Fibroblast of the conjunctiva (primary cell): Measurements from ENCODE around the gene HLF.

Experiments used
- DNase-seq: peaks from one replicate; pipeline ENCODE4 v3.0.0-alpha.2; 2010; ENCODE audit warnings: low read depth

HLF gene

GRCh38 chr17:55308613-55309391 is 44.0 kb downstream of the HLF start:
- DNase-seq: no peak

- no peak for DNase-seq
These were observed 47.1 kb downstream of the HLF start for GRCh38 chr17:55311767-55312375.

- no peak for DNase-seq
These were observed 48.1 kb downstream of the HLF start for GRCh38 chr17:55312852-55313251.

GRCh38 chr17:55314061-55314783 is 49.5 kb downstream of the HLF start:
- no peak for DNase-seq

- DNase-seq: no peak
These were observed 50.2 kb downstream of the HLF start for GRCh38 chr17:55314784-55315491.

GRCh38 chr17:55316499-55316898 is 51.7 kb downstream of the HLF start:
- no peak for DNase-seq

GRCh38 chr17:55317284-55317683 is 52.5 kb downstream of the HLF start:
- DNase-seq: no peak

- DNase-seq: no peak
These were observed 53.3 kb downstream of the HLF start for GRCh38 chr17:55318081-55318480.

GRCh38 chr17:55318715-55319487 is 54.1 kb downstream of the HLF start:
- DNase-seq: no peak

GRCh38 chr17:55319933-55320593 is 55.3 kb downstream of the HLF start:
- DNase-seq: no peak

GRCh38 chr17:55320594-55321426 is 56.0 kb downstream of the HLF start:
- no peak for DNase-seq

GRCh38 chr17:55321427-55322060 is 56.8 kb downstream of the HLF start:
- DNase-seq: no peak

GRCh38 chr17:55322453-55322985 is 57.8 kb downstream of the HLF start:
- no peak for DNase-seq

GRCh38 chr17:55323518-55324295 is 58.9 kb downstream of the HLF start:
- no peak for DNase-seq

GRCh38 chr17:55324296-55324978 is 59.7 kb downstream of the HLF start:
- DNase-seq: no peak

GRCh38 chr17:55325406-55325805 is 60.6 kb downstream of the HLF start:
- no peak for DNase-seq

GRCh38 chr17:55326030-55326429 is 61.3 kb downstream of the HLF start:
- DNase-seq: no peak
